DND-41 (cell line): ENCODE measurements around the gene CTDP1.

ENCODE experiments used
- ATAC-seq: fragments of 200-7000 bp; cut with Tn5 transposase; 3 replicates; pipeline ENCODE4 v1.9.1; 2021; ENCODE audit warnings: low read depth; ENCODE audit not compliant: insufficient read depth
- DNase-seq: peaks from one replicate; pipeline ENCODE4 v3.0.0-alpha.2; 2020
- H2AFZ ChIP-seq: 2 replicates; pipeline ENCODE4 v1.6.0; 2012; ENCODE audit warnings: low read depth, low read length
- H3K27ac ChIP-seq: 2 replicates; pipeline ENCODE4 v1.5.1; 2012; ENCODE audit warnings: low read length, inconsistent platforms
- H3K27me3 ChIP-seq: fragments of 200-600 bp; sonication (generic); 2 replicates; pipeline ENCODE4 v1.6.0; 2012; ENCODE audit warnings: low read length, mild to moderate bottlenecking, inconsistent platforms; ENCODE audit not compliant: insufficient read depth, poor library complexity
- H3K36me3 ChIP-seq: 2 replicates; pipeline ENCODE4 v1.5.1; 2012; ENCODE audit warnings: low read length, inconsistent platforms; ENCODE audit not compliant: insufficient read depth
- H3K4me1 ChIP-seq: 2 replicates; pipeline ENCODE4 v1.5.1; 2012; ENCODE audit warnings: mild to moderate bottlenecking, low read length; ENCODE audit not compliant: insufficient read depth
- H3K4me2 ChIP-seq: 2 replicates; pipeline ENCODE4 v1.6.0; 2012; ENCODE audit warnings: mild to moderate bottlenecking, moderate library complexity, low read length, inconsistent platforms; ENCODE audit not compliant: insufficient read depth
- H3K4me3 ChIP-seq, 2 experiments: fragments of 200-600 bp in 1 of 2; shearing (Covaris generic) in 1 of 2; 2 replicates each; pipeline ENCODE4 v1.5.1; 2012 to 2016; ENCODE audit warnings: inconsistent platforms in 2 of 2, low read length in 2 of 2, mild to moderate bottlenecking in 2 of 2, low read depth in 1 of 2, moderate library complexity in 1 of 2
- H3K79me2 ChIP-seq: 2 replicates; pipeline ENCODE4 v1.6.0; 2012; ENCODE audit warnings: low read length, inconsistent platforms; ENCODE audit not compliant: insufficient read depth
- H3K9ac ChIP-seq: 2 replicates; pipeline ENCODE4 v1.6.0; 2012; ENCODE audit warnings: low read depth, mild to moderate bottlenecking, inconsistent platforms, low read length, moderate library complexity
- H3K9me3 ChIP-seq: 2 replicates; pipeline ENCODE4 v1.5.1; 2012; ENCODE audit warnings: low read length, moderate library complexity, mild to moderate bottlenecking, inconsistent platforms; ENCODE audit not compliant: insufficient read depth, severe bottlenecking
- H4K20me1 ChIP-seq: 2 replicates; pipeline ENCODE4 v1.6.0; 2012; ENCODE audit warnings: low read length; ENCODE audit not compliant: insufficient read depth
- EZH2 ChIP-seq: IDR thresholded peaks from 3 replicates; pipeline ENCODE4 v1.6.1; 2012; ENCODE audit warnings: borderline replicate concordance, low read depth, mild to moderate bottlenecking, moderate library complexity, low read length, inconsistent platforms; ENCODE audit not compliant: severe bottlenecking
- TF ChIP-seq, protein P1 (sequence below): IDR thresholded peaks from 2 replicates; pipeline ENCODE4 v1.5.1; 2012; ENCODE audit warnings: borderline replicate concordance, low read length, moderate library complexity, mild to moderate bottlenecking; ENCODE audit not compliant: poor library complexity, severe bottlenecking; ENCODE audit errors: extremely low read depth

Gene CTDP1

DNA sequence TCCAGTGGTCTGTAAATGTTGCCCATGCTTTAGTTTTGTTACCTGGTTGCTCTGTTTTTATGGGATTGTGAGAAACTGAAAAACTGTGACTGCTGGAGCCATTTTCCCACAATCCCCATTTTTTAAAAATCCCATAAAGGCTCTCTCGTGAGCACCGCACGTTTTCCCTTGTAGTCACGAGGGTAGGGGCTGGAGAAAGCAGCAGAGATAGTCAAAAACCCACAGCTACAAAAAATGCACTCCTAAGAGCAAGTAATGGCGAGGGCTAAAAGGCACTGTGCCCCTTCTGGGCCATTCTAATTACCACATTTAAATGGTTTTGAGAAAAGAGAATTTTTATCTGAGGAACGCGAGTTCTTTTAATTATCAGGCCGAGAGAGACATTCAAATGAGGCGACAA, 1.8 kb upstream of the CTDP1 start:
- Histone ChIP-seq H3K36me3 (peaks cover 31% of the 10 kb centered on the region), H3K4me2 (peak overlapping the region; percentile 78), H2AFZ (no peak overlapping the region), H4K20me1 (peaks cover 31% of the 10 kb centered on the region), H3K27me3 (no peaks in the 10 kb centered on the region), H3K4me1 (peaks cover 43% of the 10 kb centered on the region), H3K9me3 (peaks cover 9% of the 10 kb centered on the region), H3K79me2 (peaks cover 40% of the 10 kb centered on the region), H3K27ac (no peak overlapping the region), H3K9ac (peak overlapping the region; percentile 89), H3K4me3 (peak overlapping the region in 1 of 2 experiments; percentile 94; a peak in 1 of 4 replicates)
- no peak for ATAC-seq
- no peak for TF ChIP-seq EZH2
- TF ChIP-seq, protein P1, sequence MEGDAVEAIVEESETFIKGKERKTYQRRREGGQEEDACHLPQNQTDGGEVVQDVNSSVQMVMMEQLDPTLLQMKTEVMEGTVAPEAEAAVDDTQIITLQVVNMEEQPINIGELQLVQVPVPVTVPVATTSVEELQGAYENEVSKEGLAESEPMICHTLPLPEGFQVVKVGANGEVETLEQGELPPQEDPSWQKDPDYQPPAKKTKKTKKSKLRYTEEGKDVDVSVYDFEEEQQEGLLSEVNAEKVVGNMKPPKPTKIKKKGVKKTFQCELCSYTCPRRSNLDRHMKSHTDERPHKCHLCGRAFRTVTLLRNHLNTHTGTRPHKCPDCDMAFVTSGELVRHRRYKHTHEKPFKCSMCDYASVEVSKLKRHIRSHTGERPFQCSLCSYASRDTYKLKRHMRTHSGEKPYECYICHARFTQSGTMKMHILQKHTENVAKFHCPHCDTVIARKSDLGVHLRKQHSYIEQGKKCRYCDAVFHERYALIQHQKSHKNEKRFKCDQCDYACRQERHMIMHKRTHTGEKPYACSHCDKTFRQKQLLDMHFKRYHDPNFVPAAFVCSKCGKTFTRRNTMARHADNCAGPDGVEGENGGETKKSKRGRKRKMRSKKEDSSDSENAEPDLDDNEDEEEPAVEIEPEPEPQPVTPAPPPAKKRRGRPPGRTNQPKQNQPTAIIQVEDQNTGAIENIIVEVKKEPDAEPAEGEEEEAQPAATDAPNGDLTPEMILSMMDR = no peak
- DNase-seq = no peak

DNA sequence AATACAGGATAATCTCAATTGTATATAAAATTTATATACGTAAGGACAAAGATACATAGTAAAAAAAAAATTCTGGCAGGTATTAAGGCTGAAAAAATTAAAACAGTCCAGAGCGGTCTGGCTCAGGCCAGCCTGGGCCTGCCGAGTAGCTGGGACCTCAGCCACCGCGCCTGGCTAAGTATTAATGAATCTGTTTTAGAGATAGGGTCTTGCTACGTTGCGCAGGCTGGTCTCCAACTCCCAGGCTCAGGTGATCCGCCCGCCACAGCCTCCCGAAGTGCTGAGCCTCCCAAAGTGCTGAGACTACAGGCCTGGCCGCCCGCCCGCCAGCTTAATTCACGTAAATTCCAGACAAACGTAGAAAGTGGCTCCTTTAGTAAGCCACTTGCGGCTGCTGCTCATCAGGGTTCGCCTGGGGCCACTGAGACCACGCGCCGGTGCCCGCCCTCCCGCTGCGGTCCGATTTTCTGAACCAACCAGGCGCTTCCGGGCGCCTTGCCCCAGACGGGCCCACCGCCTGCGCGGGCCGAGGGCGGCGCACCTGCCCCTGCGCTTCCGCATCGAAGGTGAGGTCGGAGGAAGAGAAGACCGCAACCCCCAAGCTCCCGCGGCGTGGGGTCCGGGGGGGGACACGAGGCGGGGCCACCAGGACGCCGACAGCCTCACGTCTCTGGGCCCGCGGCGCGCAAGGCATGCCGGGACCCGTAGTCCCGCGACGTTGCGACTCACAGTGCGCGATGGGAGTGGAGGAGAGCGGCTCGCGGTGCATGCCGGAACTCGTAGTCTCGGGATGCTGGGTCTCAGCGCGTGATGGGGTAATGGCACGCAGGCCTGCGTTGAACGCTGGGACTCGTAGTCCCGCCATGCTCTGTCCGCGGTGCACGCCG, 695 bp upstream of the CTDP1 start:
- H3K4me1 ChIP-seq = peaks cover 53% of the 10 kb centered on the region

DNA sequence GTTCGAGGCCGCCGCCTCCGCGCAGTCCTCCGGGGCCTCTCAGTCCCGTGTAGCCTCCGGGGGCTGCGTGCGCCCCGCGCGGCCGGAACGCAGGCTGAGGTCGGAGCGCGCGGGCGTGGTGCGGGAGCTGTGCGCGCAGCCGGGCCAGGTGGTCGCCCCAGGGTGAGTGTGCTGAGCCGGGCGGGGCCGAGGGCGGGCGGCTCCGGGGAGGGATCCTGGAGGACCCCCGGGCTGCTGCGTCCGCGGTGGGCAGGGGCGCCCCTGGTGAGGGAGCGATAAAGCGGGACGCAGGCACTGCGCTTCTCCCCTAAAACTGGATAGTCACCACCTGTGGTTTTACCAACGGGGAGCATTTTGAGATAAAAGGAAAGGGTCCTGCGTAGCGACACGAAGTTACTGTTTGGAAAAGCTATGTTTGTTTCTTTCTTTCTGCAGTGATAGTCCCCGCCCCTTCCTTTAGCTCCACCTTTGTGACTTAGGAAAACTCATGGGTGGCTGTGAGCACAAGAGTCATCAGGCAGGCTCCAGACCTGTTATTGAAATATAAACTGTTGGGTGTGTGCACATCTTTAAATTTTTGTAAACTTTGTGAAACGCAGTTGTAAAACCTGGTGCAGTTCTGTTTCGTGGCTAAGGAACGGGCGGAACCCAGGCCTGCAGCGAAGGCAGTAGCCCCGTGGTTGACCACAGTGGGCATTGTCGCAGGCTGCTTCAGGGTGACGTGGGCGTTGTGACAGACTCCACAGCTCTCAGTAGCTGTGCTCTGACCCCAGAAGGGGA, 687 bp downstream of the CTDP1 start:
- Histone ChIP-seq H3K27ac (peak overlapping the region; percentile 99), H4K20me1 (peaks cover 53% of the 10 kb centered on the region), H3K36me3 (peaks cover 44% of the 10 kb centered on the region), H3K27me3 (no peaks in the 10 kb centered on the region), H3K4me1 (peaks cover 64% of the 10 kb centered on the region), H3K4me2 (peak overlapping the region; percentile 87), H3K9ac (peak overlapping the region; percentile 89), H3K9me3 (peaks cover 9% of the 10 kb centered on the region), H3K79me2 (peaks cover 65% of the 10 kb centered on the region), H3K4me3 (peak overlapping the region; percentile 54 to 94; a peak in 3 of 4 replicates), H2AFZ (peak overlapping the region; percentile 52; the same call in 1 of the 2 replicates)
- peak; percentile 58 for DNase-seq
- ATAC-seq = no peak
- TF ChIP-seq, protein P1 = no peak
- TF ChIP-seq EZH2 = no peak

More for the DNA sequence above, 695 bp upstream of the CTDP1 start:
- TF ChIP-seq EZH2 = no peak
- TF ChIP-seq, protein P1 = no peak
- peak; percentile 90 for ATAC-seq
- H3K9ac ChIP-seq = peak overlapping the region; percentile 89
- H3K79me2 ChIP-seq = peaks cover 51% of the 10 kb centered on the region
- peak overlapping the region; percentile 99 for H3K27ac ChIP-seq
- peak overlapping the region; percentile 78 for H3K4me2 ChIP-seq
- H4K20me1 ChIP-seq = peaks cover 40% of the 10 kb centered on the region
- peak overlapping the region; percentile 97 for H2AFZ ChIP-seq
- H3K36me3 ChIP-seq = peaks cover 34% of the 10 kb centered on the region
- peak overlapping the region; percentile 54 to 94 for H3K4me3 ChIP-seq
- DNase-seq = peak; percentile 99
- H3K9me3 ChIP-seq = peaks cover 9% of the 10 kb centered on the region
- H3K27me3 ChIP-seq = no peaks in the 10 kb centered on the region
